Measurements from ENCODE around the gene SENP8. TPM values are rescaled to one million over a fixed set of nuclear protein-coding genes. Genes with fewer than 3 reads are reported as not detected.

Gene SENP8
- total RNA-seq, 2 donors from 2014 or later: 1.9 to 3.3 TPM

GRCh38 chr15:72105111-72105510, 13.1 kb upstream of the SENP8 start:
- Histone ChIP-seq H3K27ac (no peak overlapping the region), H3K27me3 (no peaks in the 10 kb centered on the region), H3K9me3 (no peaks in the 10 kb centered on the region), H3K4me1 (peaks cover 0 to 21% of the 10 kb centered on the region in 2 donors), H3K4me3 (no peak overlapping the region), H3K36me3 (no peaks in the 10 kb centered on the region)
- DNase-seq (ENCODE audit: low spot score): no peak
- TF ChIP-seq, protein P1, sequence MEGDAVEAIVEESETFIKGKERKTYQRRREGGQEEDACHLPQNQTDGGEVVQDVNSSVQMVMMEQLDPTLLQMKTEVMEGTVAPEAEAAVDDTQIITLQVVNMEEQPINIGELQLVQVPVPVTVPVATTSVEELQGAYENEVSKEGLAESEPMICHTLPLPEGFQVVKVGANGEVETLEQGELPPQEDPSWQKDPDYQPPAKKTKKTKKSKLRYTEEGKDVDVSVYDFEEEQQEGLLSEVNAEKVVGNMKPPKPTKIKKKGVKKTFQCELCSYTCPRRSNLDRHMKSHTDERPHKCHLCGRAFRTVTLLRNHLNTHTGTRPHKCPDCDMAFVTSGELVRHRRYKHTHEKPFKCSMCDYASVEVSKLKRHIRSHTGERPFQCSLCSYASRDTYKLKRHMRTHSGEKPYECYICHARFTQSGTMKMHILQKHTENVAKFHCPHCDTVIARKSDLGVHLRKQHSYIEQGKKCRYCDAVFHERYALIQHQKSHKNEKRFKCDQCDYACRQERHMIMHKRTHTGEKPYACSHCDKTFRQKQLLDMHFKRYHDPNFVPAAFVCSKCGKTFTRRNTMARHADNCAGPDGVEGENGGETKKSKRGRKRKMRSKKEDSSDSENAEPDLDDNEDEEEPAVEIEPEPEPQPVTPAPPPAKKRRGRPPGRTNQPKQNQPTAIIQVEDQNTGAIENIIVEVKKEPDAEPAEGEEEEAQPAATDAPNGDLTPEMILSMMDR (IDR thresholded peaks at IDR 0.05): no peak

GRCh38 chr15:72106068-72106467, 12.1 kb upstream of the SENP8 start:
- H3K4me1 ChIP-seq: peaks cover 0 to 21% of the 10 kb centered on the region in 2 donors
- no peak for DNase-seq (ENCODE audit: low spot score)
- no peak overlapping the region for H3K27ac ChIP-seq
- no peaks in the 10 kb centered on the region for H3K9me3 ChIP-seq
- H3K27me3 ChIP-seq: no peaks in the 10 kb centered on the region
- no peaks in the 10 kb centered on the region for H3K36me3 ChIP-seq
- TF ChIP-seq, protein P1 (IDR thresholded peaks at IDR 0.05): no peak
- H3K4me3 ChIP-seq: no peak overlapping the region

- H3K27me3 ChIP-seq: no peaks in the 10 kb centered on the region
- no peak overlapping the region for H3K4me3 ChIP-seq
- TF ChIP-seq, protein P1 (IDR thresholded peaks at IDR 0.05): no peak
- H3K4me1 ChIP-seq: peaks cover 0 to 23% of the 10 kb centered on the region in 2 donors
- DNase-seq (ENCODE audit: low spot score): no peak
- H3K9me3 ChIP-seq: no peaks in the 10 kb centered on the region
- no peaks in the 10 kb centered on the region for H3K36me3 ChIP-seq
- no peak overlapping the region for H3K27ac ChIP-seq
Measured at GRCh38 chr15:72110355-72110754, 7.8 kb upstream of the SENP8 start.

- H3K36me3 ChIP-seq: no peaks in the 10 kb centered on the region
- H3K4me3 ChIP-seq: no peak overlapping the region
- TF ChIP-seq, protein P1 (IDR thresholded peaks at IDR 0.05): no peak
- no peak overlapping the region for H3K27ac ChIP-seq
- no peaks in the 10 kb centered on the region for H3K27me3 ChIP-seq
- peaks cover 0 to 25% of the 10 kb centered on the region in 2 donors for H3K4me1 ChIP-seq
- DNase-seq (ENCODE audit: low spot score): no peak
- H3K9me3 ChIP-seq: no peaks in the 10 kb centered on the region
Measured at GRCh38 chr15:72112116-72112515, 6.1 kb upstream of the SENP8 start.

GRCh38 chr15:72112805-72113204, 5.4 kb upstream of the SENP8 start:
- Histone ChIP-seq H3K36me3 (no peaks in the 10 kb centered on the region), H3K27ac (no peak overlapping the region), H3K27me3 (no peaks in the 10 kb centered on the region), H3K4me1 (peaks cover 0 to 21% of the 10 kb centered on the region in 2 donors), H3K4me3 (no peak overlapping the region), H3K9me3 (no peaks in the 10 kb centered on the region)
- TF ChIP-seq, protein P1 (IDR thresholded peaks at IDR 0.05): no peak
- no peak for DNase-seq (ENCODE audit: low spot score)

DNA sequence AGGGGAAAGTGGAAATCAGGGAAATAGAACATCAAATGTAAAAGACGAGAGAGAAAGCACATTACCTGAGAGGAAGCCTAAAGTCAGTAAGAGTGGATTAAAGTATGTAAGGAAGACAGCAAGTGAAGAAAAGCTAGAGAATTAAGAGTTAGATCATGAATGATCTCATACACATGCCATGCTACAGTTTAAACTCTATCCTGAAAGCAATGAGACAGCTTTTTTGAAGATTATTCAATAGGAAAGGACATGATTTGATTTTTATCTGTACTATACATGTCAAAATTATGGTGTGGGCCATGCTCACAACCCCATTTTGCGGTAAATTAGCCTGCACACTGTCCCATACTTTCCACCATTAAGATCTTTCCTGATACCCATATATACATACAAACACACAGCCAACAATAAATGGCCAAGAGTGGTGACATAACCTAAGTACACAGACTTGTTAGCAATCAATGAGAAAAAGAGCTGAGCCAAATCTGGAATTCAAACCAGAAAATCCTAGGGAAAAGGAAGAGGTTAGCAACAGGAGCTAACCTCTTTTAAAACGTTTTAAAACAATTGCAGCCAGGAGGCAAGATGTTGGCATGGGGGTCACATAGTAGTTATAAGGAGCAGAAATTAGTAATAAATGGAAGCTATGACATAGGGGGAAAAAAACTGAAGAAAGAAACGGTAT, 4.7 kb upstream of the SENP8 start:
- no peaks in the 10 kb centered on the region for H3K27me3 ChIP-seq
- H3K4me3 ChIP-seq: no peak overlapping the region
- no peaks in the 10 kb centered on the region for H3K36me3 ChIP-seq
- DNase-seq (ENCODE audit: low spot score): no peak
- H3K27ac ChIP-seq: no peak overlapping the region
- H3K4me1 ChIP-seq: peaks cover 0 to 22% of the 10 kb centered on the region in 2 donors
- TF ChIP-seq, protein P1 (IDR thresholded peaks at IDR 0.05): no peak
- no peaks in the 10 kb centered on the region for H3K9me3 ChIP-seq
